ENCODE measurements around the gene PRLR.

Gene PRLR

GRCh38 chr5:35056686-35057085 is 173.6 kb downstream of the PRLR start:
- no peak overlapping the region for H3K4me3 ChIP-seq (ENCODE audit: low read length)
- H3F3A ChIP-seq (ENCODE audit: insufficient read depth, low read length), result no peaks in the 10 kb centered on the region
- H3K9me3 ChIP-seq (replicated peaks; ENCODE audit: insufficient read depth, low read length), result no peaks in the 10 kb centered on the region
- H3K9me2 ChIP-seq (replicated peaks; ENCODE audit: insufficient read depth, low read length), result no peaks in the 10 kb centered on the region
- TF ChIP-seq EZH2phosphoT487 (IDR thresholded peaks at IDR 0.05; ENCODE audit: low read length) (no peak), CTCF (IDR thresholded peaks at IDR 0.05; ENCODE audit: low read length) (no peak), EZH2 (optimal IDR thresholded peaks at IDR 0.05; ENCODE audit: low read depth, low read length) (no peak)
- no peak for DNase-seq
- no peaks in the 10 kb centered on the region for H4K20me1 ChIP-seq (ENCODE audit: insufficient read depth, low read length)
- H3K4me2 ChIP-seq (ENCODE audit: low read depth, low read length), result no peak overlapping the region
- H2AFZ ChIP-seq (ENCODE audit: low read length), result no peak overlapping the region
- no peaks in the 10 kb centered on the region for H3K79me2 ChIP-seq (ENCODE audit: low read length)
- H3K4me1 ChIP-seq (ENCODE audit: low read length), result no peaks in the 10 kb centered on the region
- H3K27me3 ChIP-seq (replicated peaks; ENCODE audit: insufficient read depth, low read length), result no peaks in the 10 kb centered on the region
- no peak overlapping the region for H3K9ac ChIP-seq (ENCODE audit: low read length)
- H3K36me3 ChIP-seq (replicated peaks; ENCODE audit: insufficient read depth, low read length), result no peaks in the 10 kb centered on the region
- no peak overlapping the region for H3K27ac ChIP-seq (ENCODE audit: low read length)

- no peak overlapping the region for H3K9ac ChIP-seq (ENCODE audit: low read length)
- no peaks in the 10 kb centered on the region for H3K36me3 ChIP-seq (replicated peaks; ENCODE audit: insufficient read depth, low read length)
- no peaks in the 10 kb centered on the region for H4K20me1 ChIP-seq (ENCODE audit: insufficient read depth, low read length)
- no peaks in the 10 kb centered on the region for H3F3A ChIP-seq (ENCODE audit: insufficient read depth, low read length)
- H3K4me1 ChIP-seq (ENCODE audit: low read length), result no peaks in the 10 kb centered on the region
- H3K4me3 ChIP-seq (ENCODE audit: low read length), result no peak overlapping the region
- H2AFZ ChIP-seq (ENCODE audit: low read length), result no peak overlapping the region
- no peak for DNase-seq
- no peaks in the 10 kb centered on the region for H3K79me2 ChIP-seq (ENCODE audit: low read length)
- TF ChIP-seq EZH2 (optimal IDR thresholded peaks at IDR 0.05; ENCODE audit: low read depth, low read length) (no peak), EZH2phosphoT487 (IDR thresholded peaks at IDR 0.05; ENCODE audit: low read length) (no peak)
- H3K9me2 ChIP-seq (replicated peaks; ENCODE audit: insufficient read depth, low read length), result no peaks in the 10 kb centered on the region
- no peak overlapping the region for H3K27ac ChIP-seq (ENCODE audit: low read length)
- no peaks in the 10 kb centered on the region for H3K27me3 ChIP-seq (replicated peaks; ENCODE audit: insufficient read depth, low read length)
- H3K9me3 ChIP-seq (replicated peaks; ENCODE audit: insufficient read depth, low read length), result no peaks in the 10 kb centered on the region
- H3K4me2 ChIP-seq (ENCODE audit: low read depth, low read length), result no peak overlapping the region
Observed at GRCh38 chr5:35052838-35053237, 177.4 kb downstream of the PRLR start.

- TF ChIP-seq EZH2 (optimal IDR thresholded peaks at IDR 0.05; ENCODE audit: low read depth, low read length), result no peak
- no peak for TF ChIP-seq EZH2phosphoT487 (IDR thresholded peaks at IDR 0.05; ENCODE audit: low read length)
- TF ChIP-seq CTCF (IDR thresholded peaks at IDR 0.05; ENCODE audit: low read length), result no peak
- Histone ChIP-seq H3F3A (ENCODE audit: insufficient read depth, low read length) (no peaks in the 10 kb centered on the region), H3K36me3 (replicated peaks; ENCODE audit: insufficient read depth, low read length) (no peaks in the 10 kb centered on the region), H3K4me2 (ENCODE audit: low read depth, low read length) (no peak overlapping the region), H3K9ac (ENCODE audit: low read length) (no peak overlapping the region), H3K79me2 (ENCODE audit: low read length) (no peaks in the 10 kb centered on the region), H3K27ac (ENCODE audit: low read length) (no peak overlapping the region), H3K4me3 (ENCODE audit: low read length) (no peak overlapping the region), H3K27me3 (replicated peaks; ENCODE audit: insufficient read depth, low read length) (no peaks in the 10 kb centered on the region), H3K9me2 (replicated peaks; ENCODE audit: insufficient read depth, low read length) (no peaks in the 10 kb centered on the region), H3K9me3 (replicated peaks; ENCODE audit: insufficient read depth, low read length) (no peaks in the 10 kb centered on the region), H2AFZ (ENCODE audit: low read length) (no peak overlapping the region), H4K20me1 (ENCODE audit: insufficient read depth, low read length) (no peaks in the 10 kb centered on the region), H3K4me1 (ENCODE audit: low read length) (no peaks in the 10 kb centered on the region)
- DNase-seq, result no peak
Observed at GRCh38 chr5:35050541-35051126, 179.7 kb downstream of the PRLR start.

- no peak for DNase-seq
- Histone ChIP-seq H4K20me1 (ENCODE audit: insufficient read depth, low read length) (no peaks in the 10 kb centered on the region), H3K9me2 (replicated peaks; ENCODE audit: insufficient read depth, low read length) (no peaks in the 10 kb centered on the region), H3F3A (ENCODE audit: insufficient read depth, low read length) (no peaks in the 10 kb centered on the region), H3K9ac (ENCODE audit: low read length) (no peak overlapping the region), H2AFZ (ENCODE audit: low read length) (no peak overlapping the region), H3K9me3 (replicated peaks; ENCODE audit: insufficient read depth, low read length) (no peaks in the 10 kb centered on the region), H3K4me2 (ENCODE audit: low read depth, low read length) (no peak overlapping the region), H3K4me3 (ENCODE audit: low read length) (no peak overlapping the region), H3K79me2 (ENCODE audit: low read length) (no peaks in the 10 kb centered on the region), H3K4me1 (ENCODE audit: low read length) (no peaks in the 10 kb centered on the region), H3K27ac (ENCODE audit: low read length) (no peak overlapping the region), H3K27me3 (replicated peaks; ENCODE audit: insufficient read depth, low read length) (no peaks in the 10 kb centered on the region), H3K36me3 (replicated peaks; ENCODE audit: insufficient read depth, low read length) (no peaks in the 10 kb centered on the region)
- TF ChIP-seq EZH2phosphoT487 (IDR thresholded peaks at IDR 0.05; ENCODE audit: low read length), result no peak
Observed at GRCh38 chr5:35048910-35049309, 181.4 kb downstream of the PRLR start.

All from MM.1S (cell line).